Measurements from ENCODE around the gene HAGHL.

DNA sequence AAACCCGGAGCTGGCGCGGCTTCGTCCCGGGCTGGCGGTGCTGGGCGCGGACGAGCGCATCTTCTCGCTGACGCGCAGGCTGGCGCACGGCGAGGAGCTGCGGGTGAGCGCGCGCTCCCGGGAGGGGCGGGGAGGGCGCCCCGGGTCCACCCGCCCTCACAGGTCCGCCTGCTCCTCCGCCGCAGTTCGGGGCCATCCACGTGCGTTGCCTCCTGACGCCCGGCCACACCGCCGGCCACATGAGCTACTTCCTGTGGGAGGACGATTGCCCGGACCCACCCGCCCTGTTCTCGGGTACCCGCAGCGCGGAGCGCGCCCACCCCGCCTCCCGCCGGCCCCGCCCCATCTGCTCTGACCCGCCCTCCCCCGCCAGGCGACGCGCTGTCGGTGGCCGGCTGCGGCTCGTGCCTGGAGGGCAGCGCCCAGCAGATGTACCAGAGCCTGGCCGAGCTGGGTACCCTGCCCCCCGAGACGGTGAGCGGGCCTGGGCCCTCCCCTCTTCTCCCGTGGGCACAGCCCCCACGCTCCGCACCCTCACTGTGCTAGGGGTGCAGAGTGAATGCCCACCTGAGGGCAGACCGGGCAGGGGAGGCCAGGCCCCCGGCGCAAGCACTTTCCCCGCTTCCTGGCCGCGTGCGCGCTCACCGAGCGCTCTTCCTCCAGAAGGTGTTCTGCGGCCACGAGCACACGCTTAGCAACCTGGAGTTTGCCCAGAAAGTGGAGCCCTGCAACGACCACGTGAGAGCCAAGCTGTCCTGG lies 1.4 kb downstream of the HAGHL start:
- TF ChIP-seq, protein P1, sequence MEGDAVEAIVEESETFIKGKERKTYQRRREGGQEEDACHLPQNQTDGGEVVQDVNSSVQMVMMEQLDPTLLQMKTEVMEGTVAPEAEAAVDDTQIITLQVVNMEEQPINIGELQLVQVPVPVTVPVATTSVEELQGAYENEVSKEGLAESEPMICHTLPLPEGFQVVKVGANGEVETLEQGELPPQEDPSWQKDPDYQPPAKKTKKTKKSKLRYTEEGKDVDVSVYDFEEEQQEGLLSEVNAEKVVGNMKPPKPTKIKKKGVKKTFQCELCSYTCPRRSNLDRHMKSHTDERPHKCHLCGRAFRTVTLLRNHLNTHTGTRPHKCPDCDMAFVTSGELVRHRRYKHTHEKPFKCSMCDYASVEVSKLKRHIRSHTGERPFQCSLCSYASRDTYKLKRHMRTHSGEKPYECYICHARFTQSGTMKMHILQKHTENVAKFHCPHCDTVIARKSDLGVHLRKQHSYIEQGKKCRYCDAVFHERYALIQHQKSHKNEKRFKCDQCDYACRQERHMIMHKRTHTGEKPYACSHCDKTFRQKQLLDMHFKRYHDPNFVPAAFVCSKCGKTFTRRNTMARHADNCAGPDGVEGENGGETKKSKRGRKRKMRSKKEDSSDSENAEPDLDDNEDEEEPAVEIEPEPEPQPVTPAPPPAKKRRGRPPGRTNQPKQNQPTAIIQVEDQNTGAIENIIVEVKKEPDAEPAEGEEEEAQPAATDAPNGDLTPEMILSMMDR (conservative IDR thresholded peaks at IDR 0.05 in 1 of 2, IDR thresholded peaks at IDR 0.05 in 1 of 2; ENCODE audit: low read depth in 1 of 2, low read length in 2 of 2) = no peak
- TF ChIP-seq EZH2 (IDR thresholded peaks at IDR 0.05; ENCODE audit: low read length, missing control alignments) = no peak

Measured in fibroblast of lung (primary cell).